HEK293 (cell line): Measurements from ENCODE around the gene SLC6A17.

Experiments used
- PBX3 ChIP-seq: sonication (generic); formaldehyde crosslinking; IDR thresholded peaks from 2 replicates; pipeline ENCODE4 v1.8.1; 2022; ENCODE audit warnings: mild to moderate bottlenecking, moderate library complexity, missing genetic modification reagents
- ZBTB7A ChIP-seq: fragments of 450-650 bp; formaldehyde crosslinking; IDR thresholded peaks from 2 replicates; pipeline ENCODE4 v1.5.1; 2016; ENCODE audit warnings: low read depth, missing biosample characterization, missing genetic modification characterization
- ZNF274 ChIP-seq, 2 experiments: fragments of 200-500 bp in 1 of 2; fragments of 450-650 bp in 1 of 2; sonication (Bioruptor generic) in 1 of 2; formaldehyde crosslinking in 1 of 2; IDR thresholded peaks; 2 replicates each; pipeline versions ENCODE4 v1.5.1 to v1.6.1; 2014 to 2016; ENCODE audit warnings: borderline replicate concordance in 1 of 2, inconsistent platforms in 1 of 2, low read length in 1 of 2, missing biosample characterization in 1 of 2, missing genetic modification characterization in 1 of 2
- ZNF529 ChIP-seq: fragments of 450-650 bp; formaldehyde crosslinking; IDR thresholded peaks from 2 replicates; pipeline ENCODE4 v1.5.1; 2017; ENCODE audit warnings: missing genetic modification characterization, missing biosample characterization; ENCODE audit not compliant: insufficient replicate concordance
- ZNF629 ChIP-seq: fragments of 450-650 bp; formaldehyde crosslinking; IDR thresholded peaks from 2 replicates; pipeline ENCODE4 v1.5.1; 2017; ENCODE audit warnings: missing biosample characterization, missing genetic modification characterization
- ZNF792 ChIP-seq: fragments of 450-650 bp; formaldehyde crosslinking; IDR thresholded peaks from 2 replicates; pipeline ENCODE4 v1.5.1; 2016; ENCODE audit warnings: missing biosample characterization, missing genetic modification characterization
- TF ChIP-seq, protein P1 (sequence below): fragments of 450-650 bp; formaldehyde crosslinking; IDR thresholded peaks from 2 replicates; pipeline ENCODE4 v1.5.1; 2016; ENCODE audit warnings: missing biosample characterization, missing genetic modification characterization

DNA sequence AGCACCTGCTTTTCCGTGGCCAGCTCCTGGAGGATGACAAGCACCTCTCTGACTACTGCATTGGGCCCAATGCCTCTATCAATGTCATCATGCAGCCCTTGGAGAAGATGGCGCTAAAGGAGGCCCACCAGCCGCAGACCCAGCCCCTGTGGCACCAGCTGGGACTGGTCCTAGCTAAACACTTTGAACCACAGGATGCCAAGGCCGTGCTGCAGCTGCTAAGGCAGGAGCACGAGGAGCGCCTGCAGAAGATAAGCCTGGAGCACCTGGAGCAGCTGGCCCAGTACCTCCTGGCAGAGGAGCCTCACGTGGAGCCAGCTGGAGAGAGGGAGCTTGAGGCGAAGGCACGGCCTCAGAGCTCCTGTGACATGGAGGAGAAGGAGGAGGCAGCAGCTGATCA is 37.6 kb upstream of the SLC6A17 start:
- TF ChIP-seq, protein P1, sequence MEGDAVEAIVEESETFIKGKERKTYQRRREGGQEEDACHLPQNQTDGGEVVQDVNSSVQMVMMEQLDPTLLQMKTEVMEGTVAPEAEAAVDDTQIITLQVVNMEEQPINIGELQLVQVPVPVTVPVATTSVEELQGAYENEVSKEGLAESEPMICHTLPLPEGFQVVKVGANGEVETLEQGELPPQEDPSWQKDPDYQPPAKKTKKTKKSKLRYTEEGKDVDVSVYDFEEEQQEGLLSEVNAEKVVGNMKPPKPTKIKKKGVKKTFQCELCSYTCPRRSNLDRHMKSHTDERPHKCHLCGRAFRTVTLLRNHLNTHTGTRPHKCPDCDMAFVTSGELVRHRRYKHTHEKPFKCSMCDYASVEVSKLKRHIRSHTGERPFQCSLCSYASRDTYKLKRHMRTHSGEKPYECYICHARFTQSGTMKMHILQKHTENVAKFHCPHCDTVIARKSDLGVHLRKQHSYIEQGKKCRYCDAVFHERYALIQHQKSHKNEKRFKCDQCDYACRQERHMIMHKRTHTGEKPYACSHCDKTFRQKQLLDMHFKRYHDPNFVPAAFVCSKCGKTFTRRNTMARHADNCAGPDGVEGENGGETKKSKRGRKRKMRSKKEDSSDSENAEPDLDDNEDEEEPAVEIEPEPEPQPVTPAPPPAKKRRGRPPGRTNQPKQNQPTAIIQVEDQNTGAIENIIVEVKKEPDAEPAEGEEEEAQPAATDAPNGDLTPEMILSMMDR, result no peak
- TF ChIP-seq ZNF529 (tag by site-specific recombination), result no peak
- no peak for TF ChIP-seq ZNF274 (IDR thresholded peaks at IDR 0.05; ENCODE audit: low read length)
- no peak for TF ChIP-seq ZNF274 (tag by site-specific recombination; IDR thresholded peaks at IDR 0.05; ENCODE audit: borderline replicate concordance)
- no peak for TF ChIP-seq ZNF792 (tag by site-specific recombination)
- TF ChIP-seq ZNF629 (tag by site-specific recombination), result no peak
- no peak for TF ChIP-seq ZBTB7A (tag by site-specific recombination)
- TF ChIP-seq PBX3 (CRISPR knock-in tag), result no peak
